HG03432 (cell line): ENCODE measurements around the gene IDI1.
"Not testable (repeated sequence)": the region's sequence is repeated elsewhere in the genome, so short reads cannot be mapped to it uniquely, and the experiment has no call there.

Source experiments
- ATAC-seq: cut with Tn5 transposase; IDR thresholded peaks from one replicate; pipeline ENCODE4 v1.9.1; 2021; ENCODE audit warnings: mild to moderate bottlenecking, moderate library complexity; ENCODE audit not compliant: unreplicated experiment

Gene IDI1

GRCh38 chr10:1064964-1065247 lies 16.0 kb upstream of the IDI1 start:
- ATAC-seq: no peak

- ATAC-seq: no peak
These were observed 14.4 kb upstream of the IDI1 start for GRCh38 chr10:1063232-1063865.

GRCh38 chr10:1061930-1062774 lies 13.2 kb upstream of the IDI1 start:
- no peak for ATAC-seq

GRCh38 chr10:1059902-1060301 lies 11.0 kb upstream of the IDI1 start:
- ATAC-seq: no peak

- no peak for ATAC-seq
These were observed 9.1 kb upstream of the IDI1 start for GRCh38 chr10:1058017-1058416.

GRCh38 chr10:1057106-1057657 lies 8.3 kb upstream of the IDI1 start:
- ATAC-seq: no peak

- peak; percentile 97 for ATAC-seq
These were observed 7.6 kb upstream of the IDI1 start, which contains the start of gene WDR37 for GRCh38 chr10:1056326-1057105. TSS of gene WDR37 (plus strand) at chr10:1056385. CDS start at chr10:1072156, 15,771 bp downstream.

GRCh38 chr10:1054684-1055083 lies 5.8 kb upstream of the IDI1 start:
- no peak for ATAC-seq

GRCh38 chr10:1050554-1050953 lies 1.6 kb upstream of the IDI1 start:
- no peak for ATAC-seq

- ATAC-seq: no peak
These were observed 1.2 kb upstream of the IDI1 start for GRCh38 chr10:1050145-1050544.

GRCh38 chr10:1049425-1049958 lies 573 bp upstream of the IDI1 start:
- ATAC-seq: no peak

GRCh38 chr10:1048349-1048731 lies 579 bp downstream of the IDI1 start:
- no peak for ATAC-seq

GRCh38 chr10:1047937-1048336 lies 982 bp downstream of the IDI1 start:
- ATAC-seq: no peak

GRCh38 chr10:1045415-1045814 lies 3.5 kb downstream of the IDI1 start:
- ATAC-seq: no peak

- ATAC-seq: no peak
These were observed 4.0 kb downstream of the IDI1 start for GRCh38 chr10:1044964-1045363.

- no peak for ATAC-seq
These were observed 4.8 kb downstream of the IDI1 start for GRCh38 chr10:1044146-1044545.

GRCh38 chr10:1043532-1043995 lies 5.4 kb downstream of the IDI1 start:
- peak; percentile 58 for ATAC-seq

- ATAC-seq: no peak
These were observed 7.4 kb downstream of the IDI1 start for GRCh38 chr10:1041514-1041913.

GRCh38 chr10:1040133-1040532 lies 8.8 kb downstream of the IDI1 start:
- ATAC-seq: no peak

- ATAC-seq: not testable (repeated sequence)
These were observed 10.2 kb downstream of the IDI1 start for GRCh38 chr10:1038769-1039168.

- ATAC-seq: no peak
These were observed 11.8 kb downstream of the IDI1 start for GRCh38 chr10:1037098-1037497.
